Fibroblast of skin of right quadriceps (primary cell): ENCODE results near the gene SCN10A.

ENCODE experiments used
- DNase-seq: peaks from one replicate; pipeline ENCODE4 v3.0.0-alpha.2; 2013

The SCN10A gene

DNA sequence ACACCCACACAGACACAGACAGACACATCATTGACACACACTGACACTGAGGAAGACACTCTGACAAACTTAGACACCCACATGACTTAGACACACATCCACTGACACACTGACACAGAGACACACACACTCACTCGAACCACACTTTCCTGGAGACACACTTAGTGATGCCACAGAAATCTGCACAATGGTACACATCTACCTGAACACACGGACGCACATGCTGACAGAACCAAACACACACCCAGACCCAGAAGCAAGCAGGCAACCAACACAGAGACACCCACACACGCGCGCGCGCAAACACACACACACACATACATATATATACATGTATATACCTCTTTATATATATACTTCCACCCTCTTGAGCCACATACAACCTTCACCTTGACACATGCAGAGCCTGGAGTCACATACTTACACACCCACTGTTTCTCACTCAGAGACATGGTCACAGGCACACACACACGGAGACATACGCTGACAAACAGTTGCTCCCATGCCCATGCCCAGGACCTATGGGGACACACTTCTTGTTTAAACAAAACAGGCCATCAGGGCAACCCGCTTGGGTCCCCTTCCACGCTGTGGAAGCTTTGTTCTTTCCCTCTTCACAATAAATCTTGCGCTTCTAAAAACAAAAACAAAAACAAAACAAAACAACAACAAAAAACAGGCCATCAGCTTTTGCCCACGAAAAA lies 165.6 kb downstream of the SCN10A start:
- DNase-seq: no peak

DNA sequence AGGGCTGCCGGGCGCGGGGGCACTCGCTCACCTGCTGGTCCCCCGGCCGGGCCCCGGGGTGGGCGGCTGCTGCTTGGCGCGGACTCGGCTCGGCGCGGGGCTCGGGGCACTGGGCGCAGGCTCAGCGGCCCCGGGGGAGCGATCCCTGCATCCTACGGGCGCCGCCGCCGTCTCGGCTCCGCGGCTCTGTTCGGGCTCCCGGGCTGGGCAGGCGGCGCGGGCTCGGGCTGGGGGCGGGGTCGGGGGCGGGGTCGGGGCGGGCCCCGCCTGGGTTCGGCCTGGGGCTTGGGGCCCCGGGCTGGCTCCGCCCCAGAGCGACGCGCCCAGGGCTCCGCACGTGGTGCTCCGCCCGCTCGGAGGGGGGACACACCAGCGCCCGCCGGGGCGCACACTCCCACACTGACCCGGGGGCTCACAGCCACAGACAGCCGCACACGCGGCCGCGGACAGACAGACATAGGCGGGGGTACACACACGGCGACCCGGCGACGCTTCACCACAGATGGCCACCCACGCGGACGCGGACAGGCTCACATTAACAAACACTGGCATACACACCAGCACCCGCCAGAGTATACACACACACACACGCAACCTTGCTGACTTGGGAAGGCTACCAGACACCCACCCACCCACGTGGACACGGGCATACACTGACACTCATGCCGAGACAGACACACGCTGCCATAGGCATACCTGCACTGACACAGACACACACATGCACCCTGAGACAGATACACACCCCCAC lies 166.3 kb downstream of the SCN10A start, which contains the start of gene SCN5A:
TSS of gene SCN5A (minus strand) at position 188 of the 748 bp plus-strand sequence. CDS start 16,380 bp downstream, outside the sequence.
- DNase-seq: peak; percentile 24

DNA sequence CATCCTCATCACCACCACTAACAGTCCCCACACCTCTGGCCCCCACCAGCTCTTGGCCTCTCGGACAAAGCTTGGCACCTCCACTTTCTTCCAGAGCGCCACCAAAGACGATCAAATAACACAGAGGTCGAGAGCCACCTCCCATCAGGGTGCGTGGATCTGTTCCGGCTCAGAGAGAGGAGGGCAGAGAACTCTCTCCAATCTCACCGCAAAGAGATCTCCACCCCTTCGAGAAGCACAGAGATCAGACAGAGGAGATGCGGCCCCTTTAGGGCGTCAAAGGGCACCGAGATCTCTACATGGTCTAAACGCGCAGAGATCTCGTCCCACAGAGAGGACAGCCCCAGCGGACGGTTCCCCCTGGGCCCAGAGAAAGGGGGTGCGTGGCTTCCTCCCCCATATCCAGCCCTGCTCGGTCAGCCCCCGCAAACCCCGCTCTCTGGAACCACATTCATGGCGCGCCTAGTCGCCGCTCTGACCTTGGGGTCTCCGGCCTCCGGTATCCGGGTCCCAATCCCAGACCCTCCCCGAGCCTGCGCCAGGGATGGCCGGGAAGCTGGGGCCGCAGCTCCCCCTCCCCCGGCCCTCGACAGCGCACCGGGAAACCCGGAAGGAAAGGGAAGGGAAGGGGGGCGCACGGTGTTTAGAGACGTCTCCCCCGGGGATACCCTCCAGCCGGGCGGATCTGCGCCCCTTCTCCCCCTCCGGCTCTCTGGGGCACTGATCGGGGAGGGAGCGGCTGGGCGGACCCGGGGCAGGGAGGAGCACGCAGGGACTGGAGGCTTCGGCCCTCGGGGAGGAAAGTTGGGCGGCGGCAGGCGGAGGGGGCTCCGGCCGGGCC lies 167.1 kb downstream of the SCN10A start:
- DNase-seq: no peak

DNA sequence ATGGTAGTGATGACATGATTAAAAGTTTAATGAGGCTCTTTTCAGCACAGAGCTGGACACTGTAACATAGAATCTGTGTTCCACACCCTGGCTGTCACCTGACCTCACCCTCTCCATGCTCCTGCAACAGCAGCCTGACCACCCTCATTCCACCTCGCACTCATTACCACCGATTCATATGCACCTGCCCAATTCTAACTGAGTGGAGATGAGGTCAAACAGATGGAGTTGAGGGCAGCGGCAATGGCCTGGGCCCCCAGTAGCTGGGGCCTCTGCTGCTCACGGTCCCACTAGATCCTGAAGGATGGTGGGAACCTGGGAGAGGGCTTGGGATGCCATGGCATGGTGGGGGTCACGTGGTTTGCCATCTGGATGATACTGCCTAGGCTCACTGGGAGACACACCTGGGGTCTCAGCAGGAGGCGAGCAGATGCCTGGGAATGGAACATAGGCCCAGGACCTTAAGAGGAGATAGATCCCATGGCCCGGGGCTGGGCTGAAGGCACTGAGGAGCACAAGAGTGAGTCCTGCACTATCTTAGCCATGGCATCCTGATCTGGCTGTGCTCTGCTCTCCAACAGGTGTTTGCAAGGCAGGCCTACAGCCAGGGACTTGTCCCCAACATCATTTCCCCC lies 167.9 kb downstream of the SCN10A start:
- no peak for DNase-seq

DNA sequence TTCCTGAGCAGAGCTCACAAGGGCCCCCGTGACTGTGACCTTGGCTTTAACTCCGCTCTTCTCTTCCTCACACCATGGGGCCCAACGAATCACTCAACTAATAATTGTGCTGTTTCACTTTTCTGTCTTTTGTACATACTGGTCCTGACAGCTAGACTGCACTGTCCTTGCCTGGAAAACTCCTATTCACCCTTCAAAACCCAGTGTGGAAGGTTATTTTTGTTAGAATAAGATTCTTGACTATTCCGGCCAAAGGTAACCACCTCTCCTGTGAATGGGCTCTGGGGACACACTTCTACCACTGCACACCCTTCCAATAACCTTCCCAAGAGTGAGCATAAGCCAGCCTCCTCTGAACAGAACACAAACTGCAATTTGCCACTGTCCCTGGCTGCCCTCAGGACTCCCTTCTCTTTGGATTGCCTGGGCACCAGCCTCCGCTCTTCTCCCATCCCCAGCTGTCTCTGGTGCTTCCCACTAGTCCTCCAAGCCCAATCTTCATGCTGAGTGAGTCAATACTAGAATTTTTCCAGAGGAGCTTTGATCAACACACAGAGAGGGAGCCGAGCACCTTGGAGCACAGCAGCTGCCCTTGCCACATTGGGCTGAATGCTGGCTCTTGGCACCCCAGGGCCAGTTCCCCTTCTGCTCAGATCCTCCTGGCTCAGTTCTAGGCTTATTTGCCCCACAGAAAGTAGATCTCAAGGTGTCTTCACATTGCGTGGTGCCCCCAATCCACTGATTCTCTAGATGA lies 168.6 kb downstream of the SCN10A start:
- no peak for DNase-seq
